CD4-positive, alpha-beta T cell (primary cell): ENCODE results near the gene HMGN2. TPM values are rescaled to one million over a fixed set of nuclear protein-coding genes. Genes with fewer than 3 reads are reported as not detected.

Source experiments
- ATAC-seq: fragments of 200-7000 bp; cut with Tn5 transposase; one replicate; pipeline ENCODE4 v1.10.0; 2022; ENCODE audit warnings: mild to moderate bottlenecking; ENCODE audit not compliant: poor library complexity
- CTCF ChIA-PET: fragments of 350-600 bp; sonication (Branson Sonifier 250); formaldehyde crosslinking; loops from one replicate; lab custom pipeline; 2021; ENCODE audit warnings: antibody characterized with exemption, inconsistent platforms; lab: Charles Lee
- POLR2A ChIA-PET: fragments of 350-600 bp; sonication (Branson Sonifier 250); formaldehyde crosslinking; loops from one replicate; lab custom pipeline; 2021; ENCODE audit warnings: antibody characterized with exemption, inconsistent platforms; lab: Charles Lee
- DNase-seq, 14 experiments: peaks; one replicate each; pipeline ENCODE4 v3.0.0-alpha.2; 2013 to 2020; ENCODE audit warnings: mixed read lengths in 2 of 14
- H3K27ac ChIP-seq, 2 donors: one replicate each; pipeline versions ENCODE4 v1.5.1 to v1.7.0; 2013; ENCODE audit warnings: low read length in 2 of 2, low read depth in 1 of 2, mild to moderate bottlenecking in 1 of 2
- H3K27me3 ChIP-seq, 2 experiments: 1 replicate in 1 of 2; 2 replicates in 1 of 2; pipeline versions ENCODE4 v1.6.1 to v1.7.0; 2013; ENCODE audit warnings: low read length in 2 of 2, control low read depth in 1 of 2, mild to moderate bottlenecking in 1 of 2, moderate library complexity in 1 of 2; ENCODE audit not compliant: insufficient read depth in 2 of 2, control insufficient read depth in 1 of 2
- H3K36me3 ChIP-seq: one replicate; pipeline ENCODE4 v1.6.1; 2013; ENCODE audit warnings: low read length, control low read depth; ENCODE audit not compliant: insufficient read depth
- H3K4me1 ChIP-seq: one replicate; pipeline ENCODE4 v1.6.1; 2013; ENCODE audit warnings: low read length, control low read depth; ENCODE audit not compliant: insufficient read depth
- H3K4me3 ChIP-seq: one replicate; pipeline ENCODE4 v1.5.1; 2013; ENCODE audit warnings: mild to moderate bottlenecking, low read length, moderate library complexity
- H3K9me3 ChIP-seq, 2 experiments: 1 replicate in 1 of 2; 2 replicates in 1 of 2; pipeline versions ENCODE4 v1.6.1 to v1.7.0; 2013; ENCODE audit warnings: low read length in 2 of 2, mild to moderate bottlenecking in 2 of 2, control low read depth in 1 of 2, moderate library complexity in 1 of 2; ENCODE audit not compliant: control insufficient read depth in 1 of 2, insufficient read depth in 1 of 2
- H3K27ac Mint-ChIP-seq: one replicate; pipeline ENCODE4 v1.8.0; 2020; ENCODE audit warnings: mixed read lengths
- H3K27me3 Mint-ChIP-seq: one replicate; pipeline ENCODE4 v1.8.0; 2021; ENCODE audit warnings: mixed read lengths
- H3K36me3 Mint-ChIP-seq: one replicate; pipeline ENCODE4 v1.8.0; 2021; ENCODE audit warnings: low read depth, mixed read lengths
- H3K4me1 Mint-ChIP-seq: one replicate; pipeline ENCODE4 v1.8.0; 2021; ENCODE audit warnings: low read depth, mixed read lengths
- H3K4me3 Mint-ChIP-seq: one replicate; pipeline ENCODE4 v1.8.0; 2020; ENCODE audit warnings: mild to moderate bottlenecking, mixed read lengths
- H3K9me3 Mint-ChIP-seq: one replicate; pipeline ENCODE4 v1.8.0; 2020; ENCODE audit warnings: mixed read lengths
- intact Hi-C, 2 experiments: fragments of 100-400 bp; cut with DNase I in 1 of 2; cut with micrococcal nuclease in 1 of 2; formaldehyde crosslinking; loops; one replicate each; pipeline versions ENCODE4 v1.15.1 to v1.9.0; 2023 to 2025; cut with DNase I, micrococcal nuclease
- total RNA-seq, 174 experiments: library from RNA in 2 of 174; stranded (reverse) in 2 of 174; gene quantifications; one replicate each; pipeline ENCODE4 v1.2.3 and lab custom pipeline; 2021 to 2026
- TF ChIP-seq, protein P1 (sequence below): fragments of 200-600 bp; IDR thresholded peaks from one replicate; pipeline ENCODE4 v1.8.0; 2022; ENCODE audit warnings: antibody characterized with exemption, mild to moderate bottlenecking

HMGN2 gene
- total RNA-seq, 2 experiments from 2014 or later, result 323 to 330 TPM

DNA sequence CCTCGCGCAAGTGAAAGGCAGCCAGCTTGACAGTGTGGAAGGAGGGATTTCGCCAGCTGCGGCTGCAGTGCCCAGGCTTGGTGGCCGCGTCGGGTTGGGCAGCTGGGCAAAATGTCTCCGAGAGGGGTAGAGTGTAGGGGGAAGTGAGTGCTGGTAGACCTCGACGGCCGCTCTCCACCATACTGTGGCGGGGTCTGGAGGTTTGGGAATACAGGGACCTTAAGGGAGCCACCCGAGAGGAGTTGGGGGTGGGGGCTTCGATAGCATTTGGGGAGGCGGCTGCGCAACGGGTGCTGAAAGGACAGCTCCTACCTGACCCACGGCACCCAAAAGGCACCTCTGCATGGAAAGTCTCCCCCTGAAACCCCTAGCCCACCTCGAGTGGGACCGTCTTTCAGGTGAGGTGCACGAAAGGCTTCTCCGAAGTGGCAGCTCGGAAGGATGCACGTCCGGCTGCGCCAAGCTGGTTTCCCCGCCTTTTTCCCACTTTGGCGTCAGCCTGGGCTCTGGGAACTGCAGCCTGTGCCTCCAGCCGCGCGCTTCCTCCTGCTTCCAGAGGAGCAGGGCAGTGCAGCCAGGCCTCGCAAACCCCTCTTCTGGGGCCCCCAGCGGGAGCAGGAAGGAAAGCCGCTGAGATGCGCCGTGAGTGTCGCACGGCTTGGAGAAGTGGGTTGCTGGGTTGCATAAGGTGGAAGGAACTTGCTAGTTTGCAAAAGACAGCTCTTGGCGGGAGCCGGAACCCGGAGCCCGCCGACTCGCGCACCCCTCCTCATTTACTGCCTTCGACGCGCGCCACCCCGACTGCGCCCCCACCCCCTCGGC is 531 bp upstream of the HMGN2 start:
- Mint-ChIP-seq H3K4me3 (peak overlapping the region; percentile 100), H3K4me1 (peaks cover 51% of the 10 kb centered on the region), H3K27ac (peak overlapping the region; percentile 99), H3K27me3 (no peaks in the 10 kb centered on the region), H3K9me3 (no peaks in the 10 kb centered on the region), H3K36me3 (peaks cover 61% of the 10 kb centered on the region)
- TF ChIP-seq, protein P1, sequence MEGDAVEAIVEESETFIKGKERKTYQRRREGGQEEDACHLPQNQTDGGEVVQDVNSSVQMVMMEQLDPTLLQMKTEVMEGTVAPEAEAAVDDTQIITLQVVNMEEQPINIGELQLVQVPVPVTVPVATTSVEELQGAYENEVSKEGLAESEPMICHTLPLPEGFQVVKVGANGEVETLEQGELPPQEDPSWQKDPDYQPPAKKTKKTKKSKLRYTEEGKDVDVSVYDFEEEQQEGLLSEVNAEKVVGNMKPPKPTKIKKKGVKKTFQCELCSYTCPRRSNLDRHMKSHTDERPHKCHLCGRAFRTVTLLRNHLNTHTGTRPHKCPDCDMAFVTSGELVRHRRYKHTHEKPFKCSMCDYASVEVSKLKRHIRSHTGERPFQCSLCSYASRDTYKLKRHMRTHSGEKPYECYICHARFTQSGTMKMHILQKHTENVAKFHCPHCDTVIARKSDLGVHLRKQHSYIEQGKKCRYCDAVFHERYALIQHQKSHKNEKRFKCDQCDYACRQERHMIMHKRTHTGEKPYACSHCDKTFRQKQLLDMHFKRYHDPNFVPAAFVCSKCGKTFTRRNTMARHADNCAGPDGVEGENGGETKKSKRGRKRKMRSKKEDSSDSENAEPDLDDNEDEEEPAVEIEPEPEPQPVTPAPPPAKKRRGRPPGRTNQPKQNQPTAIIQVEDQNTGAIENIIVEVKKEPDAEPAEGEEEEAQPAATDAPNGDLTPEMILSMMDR, result no peak
- H3K27me3 ChIP-seq, result no peaks in the 10 kb centered on the region
- intact Hi-C loops, result loop anchor here (2.0 to 5.0 kb wide), 3 partner anchors 29 to 189 kb away; partner anchors contain the start of genes DHDDS (in 2 of the 2) and SH3BGRL3 (in 1 of the 2)
- H3K27ac ChIP-seq, result peak overlapping the region in 1 of 2 donors; percentile 95
- DNase-seq, result peak in 13 of 14 experiments; percentile 11 to 73 (median 30)
- POLR2A ChIA-PET, result interaction anchor here (0.8 to 5.0 kb wide), 26 partner anchors 9 to 1239 kb away, joined by 3 to 66 read pairs (median 4); partner anchors contain the start of genes CD52, DHDDS, GPATCH3 and GPN2
- H3K4me3 ChIP-seq, result peak overlapping the region; percentile 78
- ATAC-seq, result peak; percentile 39
- peaks cover 32% of the 10 kb centered on the region for H3K4me1 ChIP-seq
- CTCF ChIA-PET, result interaction anchor here (0.6 to 2.8 kb wide), 5 partner anchors 29 to 683 kb away, joined by 3 to 21 read pairs (median 4); partner anchors contain the start of gene SLC9A1
- no peaks in the 10 kb centered on the region for H3K9me3 ChIP-seq
- H3K36me3 ChIP-seq, result peaks cover 43% of the 10 kb centered on the region

DNA sequence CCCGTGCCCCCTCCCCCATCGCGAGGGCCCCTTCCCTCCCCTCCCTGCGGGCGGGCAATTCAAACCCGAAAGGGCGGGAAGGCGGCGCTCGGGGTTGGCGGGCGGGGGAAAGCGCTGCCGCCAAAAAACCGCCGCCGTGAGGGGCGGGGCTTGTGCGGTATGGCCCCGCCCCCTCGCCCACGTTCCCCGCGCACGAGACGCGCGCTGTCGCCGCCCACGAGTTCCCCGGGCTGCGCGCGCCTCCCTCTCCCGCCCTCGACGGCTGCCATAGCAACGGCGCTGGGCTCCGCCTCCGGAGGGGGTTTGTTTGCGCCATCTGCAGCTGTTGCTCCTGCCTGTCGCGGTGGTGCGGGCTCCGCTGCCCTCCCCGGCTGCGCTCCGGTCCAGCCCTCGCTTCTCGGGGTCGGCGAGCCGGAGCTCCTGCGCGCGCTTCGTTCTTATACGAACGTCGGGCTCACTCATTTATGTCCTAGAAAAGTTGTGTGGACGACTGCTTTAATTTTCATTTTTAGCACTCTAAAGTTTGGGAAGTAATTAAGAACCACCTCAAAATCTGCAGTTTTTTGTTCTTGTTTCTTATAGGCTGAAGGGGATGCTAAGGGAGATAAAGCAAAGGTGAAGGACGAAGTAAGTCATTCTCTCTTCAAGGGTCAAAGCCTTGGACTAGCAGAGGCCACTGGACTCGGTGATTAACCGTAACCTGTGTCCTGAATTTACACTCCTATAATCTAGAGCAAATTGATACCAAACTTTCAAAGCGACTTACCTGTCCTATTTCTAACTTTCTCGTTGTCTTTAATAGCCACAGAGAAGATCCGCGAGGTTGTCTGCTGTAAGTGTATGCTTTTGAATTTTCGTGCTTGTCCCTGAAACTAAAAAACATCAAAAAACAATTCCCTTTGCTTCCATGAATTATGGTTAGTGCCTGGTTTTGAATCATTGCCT is 933 bp downstream of the HMGN2 start:
- Histone ChIP-seq H3K9me3 (no peaks in the 10 kb centered on the region), H3K27me3 (no peaks in the 10 kb centered on the region), H3K4me1 (peaks cover 36% of the 10 kb centered on the region), H3K36me3 (peaks cover 49% of the 10 kb centered on the region), H3K27ac (peak overlapping the region; percentile 90 to 95), H3K4me3 (peak overlapping the region; percentile 78)
- Mint-ChIP-seq H3K27me3 (no peaks in the 10 kb centered on the region), H3K36me3 (peaks cover 61% of the 10 kb centered on the region), H3K9me3 (no peaks in the 10 kb centered on the region), H3K4me3 (peak overlapping the region; percentile 89), H3K4me1 (peaks cover 53% of the 10 kb centered on the region), H3K27ac (peak overlapping the region; percentile 99)
- DNase-seq (peak; percentile 93 to 99 (median 96)), ATAC-seq (peak; percentile 77)
- CTCF ChIA-PET, result interaction anchor here (1.0 to 1.4 kb wide), 3 partner anchors 27 to 56 kb away, joined by 4 to 7 read pairs (median 5); no protein-coding TSS in a partner anchor
- intact Hi-C loops, result loop anchor here (2.0 to 5.0 kb wide), 3 partner anchors 28 to 191 kb away; partner anchors contain the start of genes DHDDS (in 1 of the 2) and SH3BGRL3 (in 1 of the 2)
- POLR2A ChIA-PET, result interaction anchor here (0.7 to 5.0 kb wide), 16 partner anchors 9 to 654 kb away, joined by 3 to 66 read pairs (median 5); partner anchors contain the start of genes CD52, DHDDS and MTFR1L
- TF ChIP-seq, protein P1, result no peak

DNA sequence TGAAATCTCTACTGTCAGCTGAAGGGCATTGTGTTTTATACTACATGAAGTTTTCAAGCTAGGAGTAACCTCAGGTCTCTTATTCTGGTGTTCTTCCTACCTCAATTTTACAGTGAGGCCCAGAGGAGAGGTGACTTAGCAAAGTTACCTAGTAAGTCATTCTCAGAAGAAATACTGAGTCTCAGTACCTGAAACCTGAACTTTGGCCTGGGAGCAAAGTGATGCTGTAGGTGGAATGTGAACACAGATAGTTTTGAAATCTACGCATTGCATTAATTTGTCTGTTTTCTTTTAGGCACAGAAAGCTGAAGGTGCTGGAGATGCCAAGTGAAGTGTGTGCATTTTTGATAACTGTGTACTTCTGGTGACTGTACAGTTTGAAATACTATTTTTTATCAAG is 2.6 kb downstream of the HMGN2 start:
- Histone ChIP-seq H3K36me3 (peaks cover 47% of the 10 kb centered on the region), H3K27ac (no peak overlapping the region), H3K27me3 (no peaks in the 10 kb centered on the region), H3K9me3 (no peaks in the 10 kb centered on the region), H3K4me1 (peaks cover 36% of the 10 kb centered on the region), H3K4me3 (no peak overlapping the region)
- Mint-ChIP-seq H3K36me3 (peaks cover 73% of the 10 kb centered on the region), H3K4me1 (peaks cover 57% of the 10 kb centered on the region), H3K9me3 (no peaks in the 10 kb centered on the region), H3K4me3 (peak overlapping the region; percentile 89), H3K27me3 (no peaks in the 10 kb centered on the region), H3K27ac (peak overlapping the region; percentile 99)
- DNase-seq, result no peak
- no peak for ATAC-seq
- ChIA-PET POLR2A (no interaction called here), CTCF (interaction anchor here (1.4 kb wide), 1 partner anchor 25 kb away, joined by 5 read pairs; no protein-coding TSS in a partner anchor)
- TF ChIP-seq, protein P1, result no peak
- intact Hi-C loops, result loop anchor here in 1 of 2 experiments (5.0 kb wide), 1 partner anchor 193 kb away; the partner anchor contains the start of gene SH3BGRL3
